Skeletal muscle tissue (tissue), 4 donors: ENCODE results near the gene VIPR2. TPM values are rescaled to one million over a fixed set of nuclear protein-coding genes. Genes with fewer than 3 reads are reported as not detected.

Experiments
- H3K27ac ChIP-seq: one replicate; pipeline ENCODE4 v1.7.0; 2013; ENCODE audit warnings: mild to moderate bottlenecking, low read depth, low read length, inconsistent platforms
- H3K27me3 ChIP-seq, 3 donors: one replicate each; pipeline ENCODE4 v1.7.0; 2013; ENCODE audit warnings: low read length in 3 of 3; ENCODE audit not compliant: control insufficient read depth in 3 of 3, insufficient read depth in 3 of 3
- H3K36me3 ChIP-seq, 3 donors: one replicate each; pipeline ENCODE4 v1.7.0; 2013; ENCODE audit warnings: low read length in 3 of 3; ENCODE audit not compliant: control insufficient read depth in 3 of 3, insufficient read depth in 3 of 3
- H3K4me1 ChIP-seq, 3 donors: one replicate each; pipeline ENCODE4 v1.7.0; 2013; ENCODE audit warnings: low read length in 3 of 3, mild to moderate bottlenecking in 3 of 3; ENCODE audit not compliant: control insufficient read depth in 3 of 3, insufficient read depth in 3 of 3
- H3K4me3 ChIP-seq, 3 donors: one replicate each; pipeline ENCODE4 v1.7.0; 2013; ENCODE audit warnings: low read length in 3 of 3
- H3K9ac ChIP-seq, 3 donors: one replicate each; pipeline ENCODE4 v1.7.0; 2013; ENCODE audit warnings: low read length in 3 of 3, mild to moderate bottlenecking in 3 of 3, moderate library complexity in 2 of 3, low read depth in 1 of 3
- H3K9me3 ChIP-seq, 3 donors: one replicate each; pipeline ENCODE4 v1.7.0; 2013; ENCODE audit warnings: low read length in 3 of 3; ENCODE audit not compliant: control insufficient read depth in 3 of 3
- total RNA-seq: library from RNA; depleted of rRNA; stranded (reverse); fragments of >200 nt; gene quantifications from one replicate; pipeline ENCODE4 v1.2.3, GENCODE V29; 2014
- donor health status: Osteomylitis.

VIPR2 gene
- total RNA-seq, 1 donor from 2014 or later: 6.3 TPM

DNA sequence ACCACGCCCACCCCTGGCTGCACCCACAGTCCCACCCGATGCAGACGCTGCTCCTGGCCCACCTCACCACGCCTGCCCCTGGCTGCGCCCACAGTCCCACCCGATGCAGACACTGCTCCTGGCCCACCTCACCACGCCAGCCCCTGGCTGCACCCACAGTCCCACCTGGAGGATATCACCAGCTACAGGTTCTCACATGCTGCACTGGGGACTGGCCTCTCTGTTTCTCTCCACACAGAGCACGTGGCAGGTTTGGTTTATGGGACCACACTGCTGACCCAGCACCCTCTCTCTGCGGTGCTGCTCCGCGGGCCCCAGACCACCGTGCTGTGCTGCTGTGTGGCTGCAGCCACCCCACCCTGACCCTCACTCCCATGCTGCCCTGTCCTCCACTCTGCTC is 120.9 kb downstream of the VIPR2 start:
- no peak overlapping the region for H3K4me3 ChIP-seq
- no peaks in the 10 kb centered on the region for H3K36me3 ChIP-seq
- H3K27me3 ChIP-seq: peaks cover 0 to 11% (median 5%) of the 10 kb centered on the region in 3 donors
- no peak overlapping the region for H3K27ac ChIP-seq
- H3K9me3 ChIP-seq: no peaks in the 10 kb centered on the region
- no peak overlapping the region for H3K9ac ChIP-seq
- H3K4me1 ChIP-seq: peaks cover 0 to 4% (median 0%) of the 10 kb centered on the region in 3 donors

DNA sequence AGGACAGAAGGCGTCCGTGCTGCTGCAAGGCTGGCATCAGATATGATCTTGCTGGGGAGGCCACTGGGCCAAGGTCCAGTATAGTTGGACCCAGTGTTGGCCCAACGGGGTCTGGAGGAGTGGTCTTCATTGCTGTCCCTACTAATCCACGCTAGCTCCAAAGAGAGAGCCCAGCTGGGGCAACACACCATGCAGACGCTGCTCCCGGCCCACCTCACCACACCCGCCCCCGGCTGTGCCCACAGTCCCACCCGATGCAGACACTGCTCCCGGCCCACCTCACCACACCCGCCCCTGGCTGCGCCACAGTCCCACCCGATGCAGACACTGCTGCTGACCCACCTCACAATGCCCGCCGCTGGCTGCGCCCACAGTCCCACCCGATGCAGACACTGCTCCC is 121.5 kb downstream of the VIPR2 start:
- no peak overlapping the region for H3K27ac ChIP-seq
- H3K27me3 ChIP-seq: peaks cover 0 to 11% (median 5%) of the 10 kb centered on the region in 3 donors
- H3K4me1 ChIP-seq: peaks cover 0 to 4% (median 0%) of the 10 kb centered on the region in 3 donors
- H3K36me3 ChIP-seq: no peaks in the 10 kb centered on the region
- no peak overlapping the region for H3K4me3 ChIP-seq
- H3K9ac ChIP-seq: no peak overlapping the region
- H3K9me3 ChIP-seq: no peaks in the 10 kb centered on the region

DNA sequence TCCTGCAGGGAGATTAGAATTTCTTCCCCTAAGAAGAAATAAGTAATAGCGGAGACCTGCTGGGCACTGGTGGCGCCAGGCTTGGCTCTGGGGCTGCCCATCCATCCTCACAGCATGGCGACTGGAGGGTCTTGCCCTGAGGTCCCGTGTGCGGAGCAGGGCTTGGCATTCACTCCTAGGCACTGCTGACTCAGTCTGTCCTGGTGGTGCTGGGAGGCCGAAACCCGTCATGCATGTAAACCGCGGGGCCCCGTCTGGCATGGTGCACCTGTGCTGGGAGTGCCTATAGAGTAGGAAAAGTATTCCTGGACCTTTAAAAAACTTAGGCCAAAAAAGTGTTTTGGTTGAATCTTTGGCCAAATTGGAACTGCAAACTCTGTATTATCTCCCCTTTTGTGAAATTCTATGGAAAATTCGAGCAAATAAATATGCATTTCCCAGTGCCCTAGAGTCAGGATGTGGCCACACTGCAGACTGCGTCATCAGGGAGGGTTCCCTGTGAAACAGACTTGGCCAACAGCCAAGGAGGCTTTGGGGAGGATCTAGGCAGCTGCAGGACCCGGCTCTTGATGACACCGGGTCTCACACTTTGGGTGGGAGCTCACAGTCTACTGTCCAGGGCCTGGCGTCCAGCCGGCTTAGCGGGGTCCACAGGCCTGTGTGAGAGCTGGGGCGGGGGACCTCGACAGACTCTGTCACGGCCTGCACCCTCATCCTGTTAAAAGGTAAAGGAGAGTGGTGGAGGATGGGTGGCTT is 122.3 kb downstream of the VIPR2 start:
- no peaks in the 10 kb centered on the region for H3K36me3 ChIP-seq
- H3K4me3 ChIP-seq: no peak overlapping the region
- H3K27me3 ChIP-seq: peaks cover 0 to 11% (median 5%) of the 10 kb centered on the region in 3 donors
- H3K9ac ChIP-seq: no peak overlapping the region
- peaks cover 0 to 4% (median 0%) of the 10 kb centered on the region in 3 donors for H3K4me1 ChIP-seq
- no peaks in the 10 kb centered on the region for H3K9me3 ChIP-seq
- no peak overlapping the region for H3K27ac ChIP-seq

DNA sequence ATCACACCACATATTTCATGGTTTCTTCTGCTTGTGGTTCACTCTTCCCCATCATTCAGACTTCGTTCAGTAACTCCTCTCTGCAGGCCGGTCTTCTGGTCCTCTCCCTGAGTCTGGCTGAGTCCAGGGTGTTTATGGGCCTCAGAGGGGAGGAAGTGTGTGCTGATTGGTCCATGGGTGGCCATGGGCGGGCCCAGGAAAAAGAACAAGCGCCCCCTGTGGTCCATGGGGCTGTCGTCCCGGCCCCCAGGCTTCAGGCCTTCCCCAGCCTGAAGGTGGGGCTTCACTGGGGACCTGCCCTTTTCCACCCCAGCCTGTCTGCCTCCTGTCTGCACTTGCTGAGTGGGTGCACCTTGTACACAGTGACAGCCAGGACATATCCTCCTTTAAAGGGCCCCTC is 123.7 kb downstream of the VIPR2 start:
- no peak overlapping the region for H3K27ac ChIP-seq

GRCh38 chr7:159019111-159019510 is 125.6 kb downstream of the VIPR2 start:
- H3K9me3 ChIP-seq: no peaks in the 10 kb centered on the region
- peaks cover 0 to 3% (median 0%) of the 10 kb centered on the region in 3 donors for H3K27me3 ChIP-seq
- H3K36me3 ChIP-seq: no peaks in the 10 kb centered on the region
- H3K4me1 ChIP-seq: peaks cover 15 to 22% (median 17%) of the 10 kb centered on the region in 3 donors
- no peak overlapping the region for H3K4me3 ChIP-seq
- no peak overlapping the region for H3K9ac ChIP-seq
- H3K27ac ChIP-seq: no peak overlapping the region

More for the DNA sequence above, 123.7 kb downstream of the VIPR2 start:
- H3K36me3 ChIP-seq: no peaks in the 10 kb centered on the region
- no peaks in the 10 kb centered on the region for H3K9me3 ChIP-seq
- no peak overlapping the region for H3K9ac ChIP-seq
- H3K4me1 ChIP-seq: peaks cover under 1 to 3% (median under 1%) of the 10 kb centered on the region in 3 donors
- H3K27me3 ChIP-seq: peaks cover 0 to 11% (median 5%) of the 10 kb centered on the region in 3 donors
- no peak overlapping the region for H3K4me3 ChIP-seq

DNA sequence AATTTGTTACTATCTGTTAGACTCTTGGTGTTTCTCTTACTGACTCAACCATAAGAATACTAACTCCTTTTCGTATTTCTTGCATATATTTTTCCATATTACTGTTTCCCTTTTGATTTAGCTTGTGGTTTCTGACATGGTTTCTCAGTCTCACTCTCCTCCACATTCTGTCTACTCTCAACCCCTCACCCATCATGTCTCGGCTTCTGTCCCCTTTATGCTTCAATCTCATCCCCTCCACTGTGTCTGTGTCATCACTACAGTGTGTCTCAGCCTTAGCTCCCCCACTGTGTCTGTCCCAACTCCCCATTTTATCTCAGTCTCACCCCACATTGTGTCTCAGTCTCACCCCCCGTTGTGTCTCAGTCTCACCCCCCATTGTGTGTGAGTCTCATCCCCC is 126.9 kb downstream of the VIPR2 start:
- Histone ChIP-seq H3K4me3 (no peak overlapping the region), H3K9me3 (no peaks in the 10 kb centered on the region), H3K27ac (no peak overlapping the region), H3K36me3 (no peaks in the 10 kb centered on the region), H3K9ac (no peak overlapping the region), H3K27me3 (peaks cover 0 to under 1% (median 0%) of the 10 kb centered on the region in 3 donors), H3K4me1 (peaks cover 22 to 36% (median 25%) of the 10 kb centered on the region in 3 donors)

DNA sequence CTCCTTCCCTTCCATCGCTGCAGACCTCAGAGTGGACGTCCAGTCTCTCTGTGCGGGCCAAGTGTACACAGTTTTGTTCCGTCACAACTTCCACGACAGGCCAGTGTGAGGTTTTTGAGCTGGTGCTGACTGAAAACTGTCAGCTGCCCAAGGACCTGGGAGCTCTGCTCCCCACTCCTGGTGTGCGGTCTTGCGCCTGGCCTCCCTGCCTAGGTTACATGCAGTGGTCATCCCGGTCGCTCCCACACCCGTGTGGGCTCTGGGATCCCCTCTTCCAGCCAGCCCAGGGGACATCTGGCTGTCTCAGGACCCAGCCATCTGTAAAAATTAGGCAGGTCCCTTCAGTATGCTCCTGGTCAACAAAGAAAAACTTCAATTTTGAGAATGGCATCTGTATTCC is 127.5 kb downstream of the VIPR2 start:
- Histone ChIP-seq H3K27ac (no peak overlapping the region), H3K9me3 (no peaks in the 10 kb centered on the region), H3K4me1 (peaks cover 22 to 38% (median 30%) of the 10 kb centered on the region in 3 donors), H3K9ac (no peak overlapping the region), H3K27me3 (no peaks in the 10 kb centered on the region), H3K36me3 (no peaks in the 10 kb centered on the region), H3K4me3 (no peak overlapping the region)

- peaks cover 22 to 41% (median 32%) of the 10 kb centered on the region in 3 donors for H3K4me1 ChIP-seq
- no peak overlapping the region for H3K27ac ChIP-seq
- no peak overlapping the region for H3K9ac ChIP-seq
- H3K36me3 ChIP-seq: no peaks in the 10 kb centered on the region
- no peaks in the 10 kb centered on the region for H3K27me3 ChIP-seq
- no peak overlapping the region for H3K4me3 ChIP-seq
- no peaks in the 10 kb centered on the region for H3K9me3 ChIP-seq
These were observed 128.1 kb downstream of the VIPR2 start for GRCh38 chr7:159016591-159016990.

GRCh38 chr7:159015454-159016410 is 128.9 kb downstream of the VIPR2 start:
- Histone ChIP-seq H3K9ac (peak overlapping the region in 1 of 3 donors; percentile 82), H3K27ac (peak overlapping the region; percentile 58), H3K9me3 (no peaks in the 10 kb centered on the region), H3K4me3 (no peak overlapping the region), H3K27me3 (no peaks in the 10 kb centered on the region), H3K4me1 (peaks cover 22 to 45% (median 36%) of the 10 kb centered on the region in 3 donors), H3K36me3 (no peaks in the 10 kb centered on the region)
